ENCODE results near the gene EMP1.

EMP1 gene

GRCh38 chr12:13195785-13196129 lies 769 bp upstream of the EMP1 start:
- no peak for DNase-seq (ENCODE audit: low read depth in 1 of 2, low spot score in 1 of 2)

DNA sequence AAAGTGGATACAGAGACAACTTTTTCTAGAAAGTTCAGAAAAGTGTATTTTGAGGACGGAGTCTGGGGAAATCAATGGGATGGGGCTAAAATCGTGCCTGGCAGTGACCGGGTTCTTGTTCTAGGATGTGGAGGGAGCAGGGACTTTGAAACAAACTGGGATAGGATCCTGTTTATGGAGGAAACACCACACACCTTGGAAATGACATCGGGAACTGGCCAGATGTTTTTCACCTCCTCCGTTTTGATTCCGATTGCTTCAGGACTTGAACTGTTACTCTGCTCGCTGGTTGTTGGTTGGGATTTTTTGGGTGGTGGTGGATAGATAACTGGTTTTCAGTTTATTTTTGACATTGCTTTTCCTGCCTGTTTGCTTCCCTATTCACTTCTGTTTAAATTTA lies 506 bp downstream of the EMP1 start:
- no peak for DNase-seq (ENCODE audit: low read depth in 1 of 2, low spot score in 1 of 2)

DNA sequence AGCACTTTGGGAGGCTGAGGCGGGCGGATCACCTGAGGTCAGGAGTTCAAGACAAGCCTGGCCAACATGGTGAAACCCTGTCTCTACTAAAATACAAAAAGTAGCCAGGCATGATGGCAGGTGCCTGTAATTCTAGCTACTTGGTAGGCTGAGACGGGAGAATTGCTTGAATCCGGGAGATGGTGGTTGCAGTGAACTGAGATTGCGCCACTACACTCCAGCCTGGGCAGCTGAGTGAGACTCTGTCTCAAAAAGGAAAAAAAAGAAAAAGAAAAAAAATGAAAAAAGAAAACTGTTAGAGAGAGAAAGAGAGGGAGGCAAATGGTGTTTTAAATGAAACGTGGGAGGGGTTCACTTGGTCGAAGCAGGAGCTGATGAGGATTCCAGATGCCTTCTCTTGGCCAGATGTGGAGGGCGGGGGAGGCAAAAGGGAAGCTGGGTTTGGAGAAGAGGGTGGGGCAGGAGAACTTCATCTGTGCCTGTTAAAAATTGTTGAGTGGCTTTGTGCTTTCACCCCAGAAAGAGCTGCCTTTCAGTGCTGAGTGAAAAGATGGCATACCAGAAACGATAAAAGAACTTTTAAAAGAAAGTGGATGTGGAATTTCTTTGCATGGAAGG lies 1.1 kb downstream of the EMP1 start:
- DNase-seq (ENCODE audit: low read depth in 1 of 2, low spot score in 1 of 2) = no peak

DNA sequence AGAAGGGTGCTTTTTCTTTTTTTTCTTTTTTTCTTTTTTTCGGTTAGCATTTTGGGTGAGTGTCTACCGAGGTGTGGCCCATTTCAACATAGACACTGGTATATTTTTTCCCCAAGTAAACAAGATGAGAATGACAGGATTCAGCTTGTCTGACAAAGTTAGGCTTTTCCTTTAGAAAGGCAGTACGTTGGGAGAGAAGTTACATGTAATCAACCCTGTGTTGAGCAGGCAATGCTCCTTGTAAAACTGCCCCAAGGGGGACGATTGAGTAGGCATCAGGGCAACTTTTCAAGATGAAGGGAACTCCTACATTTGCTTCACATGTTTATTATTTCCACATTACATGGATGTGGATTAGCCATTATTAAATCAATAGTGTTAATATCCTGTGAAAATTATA lies 1.7 kb downstream of the EMP1 start:
- DNase-seq (ENCODE audit: low read depth in 1 of 2, low spot score in 1 of 2) = no peak

DNA sequence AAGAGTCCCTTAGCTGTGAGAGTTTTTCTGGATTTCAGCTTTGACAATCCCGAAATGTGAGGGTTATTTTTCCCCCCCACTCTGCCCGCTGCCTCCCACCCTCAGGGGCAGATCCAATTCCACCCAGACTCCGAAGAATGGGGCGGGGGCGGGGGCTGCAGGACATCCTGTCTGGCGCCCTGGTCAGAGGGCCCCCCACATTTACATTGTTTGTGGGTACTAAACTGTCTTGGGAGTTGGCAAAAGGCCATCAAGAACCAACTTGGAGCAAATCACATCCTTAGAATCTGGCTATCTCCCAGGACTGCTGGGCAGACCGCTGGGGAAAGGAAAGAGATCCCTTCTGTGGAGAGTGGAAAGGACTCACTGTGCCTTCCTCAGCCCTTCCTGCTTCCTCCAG lies 2.4 kb downstream of the EMP1 start:
- no peak for DNase-seq (ENCODE audit: low read depth in 1 of 2, low spot score in 1 of 2)

DNA sequence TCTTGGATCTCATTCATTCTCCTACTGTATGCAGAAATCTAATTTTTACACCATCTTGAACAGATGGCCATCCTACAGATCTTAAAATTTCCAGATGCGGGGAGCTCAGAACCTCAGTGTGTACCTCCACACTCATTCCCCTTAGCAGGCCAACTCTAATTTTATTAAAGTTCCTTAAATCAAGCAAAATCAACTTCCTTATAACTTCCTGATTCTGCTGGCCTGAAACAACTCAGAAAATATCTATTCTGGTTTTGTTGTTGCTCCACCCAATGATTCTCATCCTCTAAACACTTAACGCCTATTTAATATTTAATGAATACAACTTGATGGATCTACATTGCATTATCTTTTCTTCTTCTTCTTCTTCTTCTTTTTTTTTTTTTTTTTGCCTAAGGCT lies 3.1 kb downstream of the EMP1 start:
- no peak for DNase-seq (ENCODE audit: low read depth in 1 of 2, low spot score in 1 of 2)

GRCh38 chr12:13200841-13201240 lies 4.3 kb downstream of the EMP1 start:
- DNase-seq (ENCODE audit: low read depth in 1 of 2, low spot score in 1 of 2) = no peak

DNA sequence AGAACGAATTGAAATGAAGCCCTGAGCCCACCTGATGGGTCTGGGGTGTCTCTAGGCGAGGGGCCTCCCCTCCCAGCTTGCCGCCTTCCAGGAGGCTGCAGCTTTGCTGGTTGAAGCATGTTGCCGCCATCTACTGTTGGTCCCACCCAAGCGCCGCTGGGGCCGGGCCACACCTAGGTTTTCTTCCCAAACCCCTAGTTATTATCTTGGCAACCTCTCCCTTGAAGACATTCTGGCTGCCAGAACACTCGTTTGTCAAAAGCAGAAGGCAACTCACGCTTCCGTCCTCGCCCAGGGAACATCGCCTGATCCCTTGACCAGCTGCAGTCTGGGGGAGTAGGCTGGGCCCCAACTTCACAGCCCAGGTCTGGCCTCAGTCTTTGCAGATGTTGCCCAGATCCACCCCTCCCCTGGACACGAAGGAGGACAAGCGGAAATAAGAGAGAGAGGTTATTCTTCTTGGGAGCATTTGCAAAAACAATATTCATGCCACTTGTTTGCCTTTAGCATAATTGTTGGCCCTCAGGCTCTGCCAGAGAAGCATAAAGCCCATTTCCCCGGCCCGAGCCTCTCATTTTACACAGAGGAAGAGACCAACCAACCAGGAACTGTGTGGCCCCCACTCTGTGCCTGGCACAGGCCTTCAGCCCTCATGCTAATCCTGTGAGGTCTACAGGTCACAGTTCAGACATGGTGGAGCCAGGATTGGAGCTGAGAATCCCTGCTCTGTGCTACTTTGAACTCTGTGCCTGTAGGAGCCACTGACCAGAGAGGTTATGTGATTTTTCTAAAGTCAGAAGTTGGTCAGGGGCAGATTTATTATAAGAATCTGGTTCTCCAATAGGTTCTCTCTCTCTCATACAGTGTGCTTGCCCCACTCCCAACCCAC lies 6.8 kb downstream of the EMP1 start:
- DNase-seq (ENCODE audit: low read depth in 1 of 2, low spot score in 1 of 2) = no peak

- DNase-seq (ENCODE audit: low read depth in 1 of 2, low spot score in 1 of 2) = no peak
These were observed 7.9 kb downstream of the EMP1 start for GRCh38 chr12:13204428-13204827.

GRCh38 chr12:13205809-13206559 lies 9.5 kb downstream of the EMP1 start:
- DNase-seq (ENCODE audit: low read depth in 1 of 2, low spot score in 1 of 2) = no peak

DNA sequence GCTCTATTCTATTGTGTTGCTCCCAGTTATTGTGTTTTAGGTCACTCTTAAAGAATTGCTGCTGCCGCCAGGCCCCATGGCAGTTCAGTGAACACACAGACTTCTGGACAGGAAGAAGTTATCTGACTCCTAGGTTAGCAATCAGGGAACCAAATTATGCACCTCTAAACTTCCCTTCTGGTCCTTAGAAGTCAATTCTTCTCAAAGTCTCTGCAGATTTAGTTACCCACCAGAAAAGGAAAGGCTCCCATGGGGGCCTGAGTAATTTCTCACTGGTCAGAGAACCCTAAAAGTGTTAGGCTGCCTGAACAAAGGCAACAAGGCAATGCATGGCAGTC lies 10.0 kb downstream of the EMP1 start:
- DNase-seq (ENCODE audit: low read depth in 1 of 2, low spot score in 1 of 2) = no peak

DNA sequence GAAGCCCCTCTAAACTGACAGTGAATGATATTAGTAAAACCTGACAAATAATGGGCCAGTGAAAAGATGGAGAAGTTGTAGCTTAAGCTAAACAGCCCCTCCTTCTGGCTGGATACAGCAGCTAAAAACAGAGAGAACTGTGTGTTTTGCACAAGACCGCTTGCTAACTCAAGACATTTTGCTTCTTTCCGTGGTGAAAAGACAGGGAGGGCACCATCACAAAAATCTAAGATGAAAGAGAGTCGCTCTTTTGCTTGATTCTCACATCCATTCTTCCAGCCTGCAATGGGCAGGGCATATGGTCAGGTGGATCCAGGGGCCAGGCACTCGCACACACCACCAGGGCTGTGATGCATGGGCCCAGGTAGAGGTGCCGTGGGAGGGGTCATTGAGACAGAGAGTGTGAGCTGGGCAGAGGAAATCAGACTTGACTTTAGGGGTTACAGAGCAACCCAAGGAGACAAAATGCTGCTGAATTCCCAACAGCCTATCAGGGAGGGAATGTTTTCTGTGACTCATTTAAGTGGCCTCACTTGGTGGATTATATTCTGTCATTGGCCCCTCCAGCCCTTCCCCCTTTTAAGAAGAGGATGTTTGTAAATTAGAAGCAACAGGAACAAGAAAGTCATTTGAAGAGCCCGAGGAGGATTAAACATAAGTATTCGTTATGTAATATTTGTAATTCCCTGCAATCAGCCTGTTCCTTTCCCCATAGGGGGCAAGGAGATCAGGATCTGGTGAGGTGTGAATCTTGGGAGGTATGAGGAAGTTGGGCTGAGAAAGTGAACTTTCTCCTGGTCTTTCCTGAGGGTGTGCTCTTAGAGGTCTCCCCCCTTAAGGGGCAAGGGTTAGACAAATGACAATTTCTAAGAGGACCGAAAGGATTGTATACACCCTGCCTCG lies 12.3 kb downstream of the EMP1 start:
- no peak for DNase-seq (ENCODE audit: low read depth in 1 of 2, low spot score in 1 of 2)

DNA sequence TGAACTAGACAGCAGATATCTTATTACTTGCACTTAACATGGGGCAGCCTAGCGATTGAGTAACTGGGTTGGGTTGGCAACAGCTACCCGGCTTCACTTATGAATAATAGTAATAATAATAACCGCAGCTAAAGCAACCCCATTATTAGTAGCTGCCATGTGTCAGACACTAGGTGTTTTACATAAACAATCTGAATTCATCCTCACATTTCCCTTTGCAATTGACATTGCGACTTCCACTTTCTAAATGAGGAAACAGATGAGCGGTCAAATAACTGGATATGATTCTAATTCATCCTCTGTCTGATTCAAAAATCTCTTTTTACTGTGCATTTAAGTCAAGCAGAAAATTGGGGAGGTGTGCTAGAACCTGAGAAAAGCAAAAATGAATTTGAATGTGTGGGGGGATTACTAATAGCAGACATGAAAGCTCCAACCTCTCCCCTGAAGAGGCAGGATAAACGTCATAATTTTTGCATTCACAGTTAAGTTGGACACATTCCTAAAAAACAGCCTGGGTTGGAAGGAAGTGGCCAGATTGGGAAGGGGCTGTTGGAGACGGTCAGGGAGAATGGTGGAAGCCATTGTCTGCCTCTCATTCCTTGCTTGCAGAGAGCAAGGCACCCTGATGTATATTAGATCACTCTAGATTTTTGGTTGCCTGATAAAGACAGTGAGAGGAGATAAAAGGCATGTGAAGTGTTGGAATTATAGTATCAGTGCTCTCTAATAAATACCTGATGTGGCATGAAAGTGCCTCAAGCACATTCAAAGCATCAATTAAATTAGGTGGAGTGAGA lies 13.1 kb downstream of the EMP1 start:
- no peak for DNase-seq (ENCODE audit: low read depth in 1 of 2, low spot score in 1 of 2)

GRCh38 chr12:13210236-13211190 lies 14.0 kb downstream of the EMP1 start:
- DNase-seq (ENCODE audit: low read depth in 1 of 2, low spot score in 1 of 2) = no peak

- no peak for DNase-seq (ENCODE audit: low read depth in 1 of 2, low spot score in 1 of 2)
These were observed 14.8 kb downstream of the EMP1 start for GRCh38 chr12:13211191-13211858.

- peak; percentile 25 to 60 for DNase-seq (ENCODE audit: low read depth in 1 of 2, low spot score in 1 of 2)
These were observed 15.5 kb downstream of the EMP1 start for GRCh38 chr12:13211859-13212664.

GRCh38 chr12:13215056-13215455 lies 18.5 kb downstream of the EMP1 start:
- no peak for DNase-seq (ENCODE audit: low read depth in 1 of 2, low spot score in 1 of 2)

DNA sequence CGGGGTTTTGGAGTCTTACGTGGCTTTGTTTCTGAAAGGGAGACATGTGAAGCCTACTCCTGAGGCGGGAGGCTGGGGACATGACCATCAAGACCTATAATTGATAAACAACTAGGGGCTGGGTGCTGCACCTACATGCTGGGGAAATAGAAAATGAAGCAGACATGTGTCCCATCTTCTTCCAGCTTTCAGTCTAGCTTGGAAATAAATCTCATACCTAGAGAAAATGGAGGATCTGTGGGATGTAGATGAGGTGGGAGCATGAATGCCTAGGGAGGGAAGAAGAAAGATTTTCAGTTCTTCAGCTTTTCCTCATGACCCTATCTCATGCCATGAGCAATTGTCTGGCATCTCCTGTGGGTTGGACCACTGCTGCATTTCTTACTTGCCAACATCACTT lies 22.1 kb downstream of the EMP1 start:
- no peak for DNase-seq (ENCODE audit: low read depth in 1 of 2, low spot score in 1 of 2)

All from activated CD4-positive, alpha-beta T cell treated with anti-CD3 and anti-CD28 coated beads, Interleukin-2, amount 50 U/mL, for 24 hours (primary cell).